HG02870 (cell line): ENCODE measurements around the gene PPP2R5D.
"Not testable (repeated sequence)": the region's sequence is repeated elsewhere in the genome, so short reads cannot be mapped to it uniquely, and the experiment has no call there.

ENCODE experiments used
- ATAC-seq: cut with Tn5 transposase; IDR thresholded peaks from one replicate; pipeline ENCODE4 v1.9.1; 2021; ENCODE audit warnings: mild to moderate bottlenecking, moderate library complexity; ENCODE audit not compliant: unreplicated experiment

Gene PPP2R5D

DNA sequence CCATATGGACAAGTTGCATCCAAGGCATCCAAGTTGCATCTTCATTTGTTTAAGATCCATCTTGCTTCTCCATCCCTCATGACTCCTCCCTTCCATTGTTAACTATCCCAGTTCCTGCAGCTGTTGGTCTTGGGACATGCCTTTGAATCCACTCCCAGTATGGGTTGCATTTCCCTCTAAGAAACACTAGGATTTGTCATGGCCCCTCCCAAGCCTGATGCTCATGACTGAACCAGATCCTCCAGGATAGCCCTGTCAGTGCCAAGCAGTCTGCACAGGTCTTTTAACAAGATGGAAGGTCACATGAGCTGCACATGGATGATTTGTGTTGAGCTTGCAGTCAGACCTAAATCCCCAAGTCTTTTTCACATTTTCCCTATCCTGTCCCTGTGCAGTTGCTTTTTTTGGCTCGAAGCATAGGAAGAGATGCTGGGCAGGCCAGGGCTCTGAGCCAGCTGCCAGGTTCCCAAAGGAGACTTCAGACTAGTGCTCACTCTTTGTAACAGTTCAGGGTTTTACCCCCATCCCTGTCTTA lies 4.2 kb downstream of the PPP2R5D start:
- ATAC-seq: no peak

DNA sequence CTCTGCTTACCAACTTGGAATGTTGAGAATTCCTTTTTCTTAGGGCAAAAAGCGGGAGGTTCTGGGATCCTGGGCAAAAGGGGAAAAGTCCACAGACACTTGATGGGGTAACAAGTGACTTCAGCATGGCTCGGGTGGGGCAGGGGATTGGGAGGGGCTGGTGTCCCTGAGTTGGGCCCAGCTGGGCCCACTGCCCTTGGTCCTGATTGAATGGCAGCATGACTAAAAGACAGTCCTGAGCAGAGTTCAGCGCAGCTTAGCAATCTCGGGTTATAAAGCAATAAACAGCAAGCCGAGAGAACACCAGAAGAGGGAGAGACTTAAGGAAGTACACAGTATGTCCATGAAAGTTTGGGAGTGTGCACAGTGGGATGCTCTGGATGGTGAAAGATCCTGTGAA lies 5.6 kb downstream of the PPP2R5D start:
- ATAC-seq: no peak

DNA sequence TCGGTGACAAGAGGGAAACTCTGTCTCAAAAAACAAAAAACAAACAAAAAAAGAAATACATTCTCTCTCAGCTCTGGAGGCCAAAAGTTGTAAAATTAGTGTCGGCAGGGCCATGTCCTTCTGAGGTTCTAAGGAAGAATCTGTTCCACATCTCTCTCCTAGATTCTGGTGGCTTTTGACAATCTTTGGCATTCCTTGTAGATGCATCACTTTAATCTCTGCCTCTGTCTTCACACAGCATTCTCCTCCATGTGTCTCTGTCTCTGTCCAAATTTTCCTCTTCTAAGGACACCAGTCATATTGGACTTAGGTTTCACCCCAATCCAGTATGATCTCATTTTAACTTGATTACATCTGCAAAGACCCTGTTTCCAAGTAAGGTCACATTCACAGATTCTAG lies 9.1 kb downstream of the PPP2R5D start:
- no peak for ATAC-seq

DNA sequence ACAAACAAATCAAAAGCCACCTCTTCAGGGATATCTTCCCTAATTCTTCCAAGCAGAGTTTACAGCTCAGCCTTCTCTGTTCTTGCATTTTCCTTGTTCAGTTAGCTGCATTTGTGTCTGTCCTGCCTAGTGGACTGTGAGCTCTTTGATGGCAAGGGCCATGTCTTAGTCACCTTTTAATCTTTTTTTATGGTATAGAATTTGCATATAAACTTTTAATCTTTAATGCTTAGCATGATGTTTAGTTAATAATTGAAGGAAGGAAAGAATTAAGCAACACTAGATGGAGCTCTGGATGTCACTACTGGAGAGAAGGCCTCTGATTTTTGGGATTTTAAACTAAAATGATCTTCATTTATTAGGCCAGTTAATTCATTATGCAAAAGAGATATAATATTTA lies 12.1 kb downstream of the PPP2R5D start:
- no peak for ATAC-seq

DNA sequence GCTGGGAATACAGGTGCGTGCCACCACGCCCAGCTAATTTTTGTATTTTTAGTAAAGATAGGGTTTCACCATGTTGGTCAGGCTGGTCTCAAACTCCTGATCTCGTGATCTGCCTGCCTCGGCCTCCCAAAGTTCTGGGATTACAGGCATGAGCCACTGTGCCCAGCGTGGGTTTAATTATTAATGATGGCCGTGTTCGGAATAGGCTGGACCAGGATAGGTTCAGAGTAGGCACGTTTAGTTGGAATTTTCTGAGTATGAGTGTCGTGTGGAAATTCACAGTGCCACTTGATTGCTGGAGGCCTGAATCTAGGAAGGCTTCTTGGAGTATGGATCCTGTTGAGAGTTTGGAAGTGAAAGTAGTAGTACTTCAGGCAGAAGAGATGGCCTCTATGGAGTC lies 13.8 kb downstream of the PPP2R5D start:
- ATAC-seq: not testable (repeated sequence)

DNA sequence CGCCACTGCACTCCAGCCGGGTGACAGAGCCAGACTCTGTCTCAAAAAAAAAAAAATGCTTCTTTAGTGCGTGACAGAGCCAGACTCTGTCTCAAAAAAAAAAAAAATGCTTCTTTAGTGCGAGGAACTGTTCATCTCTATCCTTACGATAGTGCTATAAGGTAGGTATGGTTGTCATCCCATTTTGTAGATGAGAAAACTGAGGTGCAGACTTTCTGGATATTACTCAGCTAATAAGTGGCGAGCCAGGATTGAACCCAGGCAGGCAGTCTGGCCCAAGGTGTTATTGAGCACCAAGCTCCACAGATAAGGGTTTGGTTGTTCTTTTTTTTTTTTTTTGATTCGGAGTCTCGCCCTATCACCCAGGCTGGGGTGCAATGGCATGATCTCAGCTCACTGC lies 17.5 kb downstream of the PPP2R5D start:
- no peak for ATAC-seq

DNA sequence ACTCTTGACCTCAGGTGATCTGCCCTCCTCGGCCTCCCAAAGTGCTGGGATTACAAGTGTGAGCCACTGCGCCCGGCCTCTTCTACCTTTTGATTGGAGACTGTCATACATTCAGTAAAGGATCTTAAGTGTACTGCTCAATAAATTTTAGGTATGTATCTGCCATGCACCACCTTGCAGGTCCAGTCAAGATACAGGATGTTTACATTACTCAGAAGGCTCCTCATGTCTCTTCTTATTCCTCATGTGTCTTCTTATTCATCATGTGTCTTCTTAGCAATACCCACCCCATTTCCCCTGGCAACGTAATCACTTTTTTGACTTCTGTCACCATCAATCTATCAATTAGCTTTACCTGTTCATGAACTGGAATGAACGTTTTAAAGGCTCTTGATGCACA lies 21.5 kb downstream of the PPP2R5D start:
- ATAC-seq: no peak

DNA sequence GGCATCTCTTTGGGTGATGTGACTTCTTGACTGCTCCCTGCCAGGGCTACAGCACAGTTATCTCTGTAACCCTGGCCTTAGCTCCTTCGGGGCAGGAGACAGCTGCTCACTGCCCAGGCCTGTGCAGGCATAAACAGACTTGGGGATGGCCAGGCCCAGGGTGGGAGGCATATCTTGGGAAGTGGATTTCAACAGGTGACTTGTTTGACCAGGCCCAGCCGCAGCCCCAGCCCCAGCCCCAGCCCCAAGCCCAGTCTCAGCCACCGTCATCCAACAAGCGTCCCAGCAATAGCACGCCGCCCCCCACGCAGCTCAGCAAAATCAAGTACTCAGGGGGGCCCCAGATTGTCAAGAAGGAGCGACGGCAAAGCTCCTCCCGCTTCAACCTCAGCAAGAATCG lies 21.9 kb downstream of the PPP2R5D start:
- ATAC-seq: no peak

DNA sequence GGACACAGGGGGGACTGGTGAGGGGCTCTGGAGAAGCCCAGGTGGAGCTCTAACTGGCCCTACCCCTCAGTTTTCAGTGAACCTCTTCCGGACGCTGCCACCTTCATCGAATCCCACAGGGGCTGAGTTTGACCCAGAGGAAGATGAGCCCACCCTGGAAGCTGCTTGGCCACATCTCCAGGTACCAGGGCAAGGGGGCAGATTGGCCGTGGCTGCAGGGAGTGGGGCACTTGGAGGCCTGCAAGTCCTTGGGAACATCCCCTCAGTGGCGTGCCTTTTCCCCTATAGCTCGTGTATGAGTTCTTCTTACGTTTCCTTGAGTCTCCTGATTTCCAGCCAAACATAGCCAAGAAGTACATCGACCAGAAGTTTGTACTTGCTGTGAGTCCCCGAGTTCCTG lies 22.8 kb downstream of the PPP2R5D start:
- no peak for ATAC-seq

DNA sequence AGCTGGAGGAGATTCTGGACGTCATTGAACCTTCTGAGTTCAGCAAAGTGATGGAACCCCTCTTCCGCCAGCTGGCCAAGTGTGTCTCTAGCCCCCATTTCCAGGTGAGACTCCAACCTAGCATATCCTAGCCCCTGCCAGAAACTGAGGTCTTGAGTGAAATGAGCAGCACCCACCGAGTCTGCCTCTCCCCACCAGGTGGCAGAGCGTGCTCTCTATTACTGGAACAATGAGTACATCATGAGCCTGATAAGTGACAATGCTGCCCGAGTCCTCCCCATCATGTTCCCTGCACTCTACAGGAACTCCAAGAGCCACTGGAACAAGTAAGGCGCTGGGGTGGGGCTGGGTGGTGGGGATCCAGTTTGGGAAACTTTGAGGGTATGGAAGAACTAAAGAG lies 24.8 kb downstream of the PPP2R5D start:
- ATAC-seq: no peak

DNA sequence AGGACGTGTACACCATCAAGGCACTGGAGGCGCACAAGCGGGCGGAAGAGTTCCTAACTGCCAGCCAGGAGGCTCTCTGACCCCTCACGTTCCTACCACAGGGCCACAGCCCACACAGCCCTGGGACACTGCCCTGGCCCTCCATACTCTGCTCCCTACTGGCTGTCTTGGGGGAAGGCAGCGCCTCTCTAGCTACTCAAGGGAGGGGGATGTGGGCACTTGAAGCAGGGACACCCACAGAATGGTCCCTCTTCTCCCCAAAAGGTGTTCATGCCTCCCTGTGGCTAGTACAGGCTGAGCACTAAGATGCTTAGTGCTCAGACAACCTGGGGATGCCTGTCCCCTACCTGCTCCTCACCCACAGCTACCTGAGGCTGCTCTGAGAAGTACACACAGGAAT lies 26.8 kb downstream of the PPP2R5D start:
- ATAC-seq: no peak

DNA sequence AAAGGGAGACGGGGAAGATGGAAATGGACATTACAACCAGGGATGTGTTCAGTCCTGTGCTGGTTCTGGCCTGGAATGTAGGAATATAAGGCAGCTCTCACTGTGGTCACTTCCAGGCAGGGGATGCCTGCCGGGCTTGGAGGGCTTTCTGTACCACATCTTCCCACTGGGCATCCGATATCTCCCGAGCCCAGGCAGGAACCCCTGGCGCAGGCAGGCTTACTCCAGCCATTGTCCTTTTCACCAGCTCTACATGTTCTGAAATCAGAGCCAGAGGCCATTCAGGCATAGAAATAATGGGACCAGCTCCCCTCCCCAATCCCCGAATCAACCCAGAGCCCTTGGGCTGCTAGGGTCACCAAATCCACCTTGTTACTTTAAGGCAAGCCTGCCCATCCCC lies 28.0 kb downstream of the PPP2R5D start:
- ATAC-seq: no peak

DNA sequence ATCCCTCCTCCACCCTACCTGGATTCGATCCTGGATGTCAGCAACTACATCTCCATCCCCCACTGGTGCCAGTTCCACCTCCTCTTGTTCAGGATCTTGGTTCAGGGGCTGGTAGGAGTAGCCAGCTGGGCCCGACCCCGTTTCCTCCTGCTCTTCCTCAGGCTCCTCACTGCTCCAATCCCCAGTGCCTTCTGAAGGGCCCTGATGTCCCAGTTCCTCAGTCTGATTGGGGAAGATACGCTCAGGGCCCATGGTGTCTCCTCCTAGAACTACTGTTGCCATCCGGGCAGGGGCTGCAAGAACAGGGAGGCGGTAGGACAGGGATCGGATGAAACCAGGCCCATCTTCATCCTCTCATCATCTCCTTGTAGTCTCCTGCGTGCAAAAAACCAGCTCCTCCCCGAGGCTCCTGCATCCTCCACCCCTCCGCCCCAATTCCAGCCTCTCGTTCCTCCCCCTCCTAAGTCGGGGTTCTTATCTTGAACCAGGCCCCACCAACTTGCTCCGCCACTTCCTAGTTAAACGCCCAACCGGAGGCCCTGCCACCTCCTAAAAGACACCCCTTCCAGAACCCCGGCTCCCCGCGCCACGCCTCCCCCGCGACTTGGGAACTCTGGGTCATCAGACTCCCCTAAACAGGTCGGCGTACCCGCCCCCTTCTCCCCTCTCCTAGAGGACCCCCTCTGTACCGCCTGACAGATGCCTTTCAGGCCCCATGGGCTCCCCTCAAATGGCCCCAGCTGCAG lies 28.9 kb downstream of the PPP2R5D start:
- ATAC-seq: peak; percentile 5

DNA sequence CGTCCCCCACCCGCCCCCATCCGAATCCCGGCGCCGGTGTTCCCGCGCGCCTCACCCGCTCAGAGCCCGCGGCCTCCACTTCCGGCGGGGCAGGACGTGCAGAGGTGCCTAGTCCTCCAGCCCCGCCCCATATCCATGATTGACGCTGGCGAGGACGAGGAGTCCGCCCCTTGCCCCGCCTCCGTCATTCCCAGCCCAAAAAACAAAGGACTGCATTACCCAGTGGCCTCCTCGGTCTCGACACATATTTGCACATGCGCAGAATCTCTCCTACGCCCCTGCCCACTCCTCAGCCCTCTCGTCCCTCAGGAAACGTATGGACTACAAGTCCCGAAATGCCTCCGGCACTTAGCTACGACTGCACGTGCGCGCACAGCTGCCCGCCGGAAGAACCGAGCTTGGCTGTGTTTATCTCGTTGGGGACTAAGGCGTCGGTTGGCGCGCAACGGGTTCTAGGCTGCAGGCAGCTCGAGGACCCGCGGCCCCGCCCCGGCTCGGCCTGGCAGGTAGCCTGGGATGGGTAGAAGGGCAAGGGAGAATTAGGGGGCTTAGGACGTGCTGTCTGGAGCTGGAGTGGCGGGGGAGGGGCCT lies 29.6 kb downstream of the PPP2R5D start, which contains the start of the genes KLHDC3 and MEA1:
KLHDC3 (plus strand) TSS at position 407 of the 591 bp plus-strand sequence. CDS start 2,944 bp downstream, outside the sequence.
MEA1 (minus strand) TSS at position 104 of the 591 bp plus-strand sequence. CDS start 133 bp downstream, outside the sequence.
- peak; percentile 85 for ATAC-seq

DNA sequence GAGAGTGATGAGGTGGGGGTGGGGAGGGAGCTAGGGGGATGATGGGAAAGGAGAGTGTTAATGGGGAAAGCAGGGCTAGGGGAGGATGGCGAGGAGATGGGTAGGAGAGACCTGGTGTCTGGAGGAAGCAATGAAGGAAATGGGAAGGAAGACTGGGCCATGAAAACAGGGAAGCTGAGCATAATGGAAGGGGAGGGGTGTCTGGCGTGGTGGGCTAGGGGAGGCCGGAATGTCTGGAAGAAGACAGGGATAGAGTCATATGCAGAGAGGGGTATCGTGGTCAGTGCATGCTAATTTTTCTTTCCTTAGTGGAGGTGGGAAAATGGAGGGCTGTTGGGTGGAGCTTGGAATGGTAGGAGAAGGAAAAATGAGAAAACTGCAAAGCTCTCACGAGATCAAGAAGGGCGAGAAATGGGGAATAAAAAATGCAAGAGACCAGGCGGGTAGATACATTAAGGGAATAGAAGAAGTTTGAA lies 30.1 kb downstream of the PPP2R5D start:
- no peak for ATAC-seq

DNA sequence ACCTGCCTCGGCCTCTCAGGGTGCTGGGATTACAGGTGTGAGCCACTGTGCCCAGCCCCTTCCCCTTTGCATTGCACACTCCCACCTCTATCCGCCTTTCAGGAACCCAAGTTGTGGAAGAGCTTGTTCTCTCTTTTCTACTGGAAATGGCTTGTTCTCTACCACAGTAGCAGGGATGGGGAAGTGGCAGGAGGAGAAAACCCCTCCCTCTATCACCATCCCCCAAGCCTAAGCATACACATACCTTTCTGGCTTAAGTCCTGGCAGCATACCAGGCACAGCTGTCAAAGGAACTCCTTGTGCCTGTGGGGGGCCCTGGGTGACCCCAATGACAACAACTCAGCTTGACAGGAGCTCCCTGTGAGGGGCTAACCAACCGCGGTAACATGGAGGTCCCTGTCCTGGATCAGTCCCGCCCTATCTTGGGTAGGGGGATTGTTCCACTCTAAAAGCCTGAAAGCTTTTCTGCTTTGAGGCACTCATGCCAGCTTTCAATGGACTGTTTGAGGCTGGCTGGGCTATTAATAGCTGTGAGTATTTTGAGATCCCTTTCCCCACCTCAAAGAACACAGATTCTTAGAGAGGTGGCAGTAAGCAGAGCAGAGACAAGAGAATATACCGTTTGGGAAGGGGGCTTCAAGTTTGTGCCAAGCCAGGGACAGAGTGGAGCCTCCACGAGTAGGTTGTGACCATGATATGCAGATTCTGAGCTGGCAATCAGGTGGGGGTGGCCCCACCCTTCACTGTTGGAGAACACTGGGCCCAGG lies 32.0 kb downstream of the PPP2R5D start:
- ATAC-seq: no peak

DNA sequence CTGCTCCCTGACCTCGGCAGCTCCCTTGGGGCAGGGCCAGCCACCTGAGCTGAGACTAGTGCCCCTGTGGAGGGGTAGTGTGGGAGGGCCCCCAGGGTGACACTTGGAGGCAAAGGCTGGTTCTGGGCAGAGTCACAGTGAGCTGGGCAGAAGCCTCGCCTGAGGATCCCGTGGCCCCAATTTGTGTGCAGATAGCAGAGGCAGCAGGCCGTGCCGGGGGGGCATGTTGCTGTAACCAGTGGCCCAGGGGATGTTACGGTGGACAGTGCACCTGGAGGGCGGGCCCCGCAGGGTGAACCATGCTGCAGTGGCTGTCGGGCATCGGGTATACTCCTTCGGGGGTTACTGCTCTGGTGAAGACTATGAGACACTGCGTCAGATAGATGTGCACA lies 32.6 kb downstream of the PPP2R5D start:
- ATAC-seq: no peak

DNA sequence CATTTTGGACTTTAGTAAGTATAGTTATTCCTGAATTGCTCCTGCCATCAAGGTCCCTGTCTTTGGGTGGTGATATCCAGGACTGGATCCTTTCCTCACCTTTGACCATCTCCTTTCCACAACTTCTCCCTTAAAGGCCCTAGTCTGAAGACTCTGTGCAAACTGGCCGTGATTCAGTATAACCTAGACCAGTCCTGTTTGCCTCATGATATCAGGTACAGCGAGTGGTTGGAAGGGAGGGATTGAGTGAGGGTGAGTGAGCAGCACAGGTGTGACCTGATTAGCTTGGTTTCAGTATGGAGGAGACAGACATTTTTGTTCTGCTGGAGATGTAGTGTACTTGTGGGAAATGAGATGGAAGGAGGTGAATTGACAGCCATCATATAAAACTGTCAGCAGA lies 34.8 kb downstream of the PPP2R5D start:
- ATAC-seq: no peak

DNA sequence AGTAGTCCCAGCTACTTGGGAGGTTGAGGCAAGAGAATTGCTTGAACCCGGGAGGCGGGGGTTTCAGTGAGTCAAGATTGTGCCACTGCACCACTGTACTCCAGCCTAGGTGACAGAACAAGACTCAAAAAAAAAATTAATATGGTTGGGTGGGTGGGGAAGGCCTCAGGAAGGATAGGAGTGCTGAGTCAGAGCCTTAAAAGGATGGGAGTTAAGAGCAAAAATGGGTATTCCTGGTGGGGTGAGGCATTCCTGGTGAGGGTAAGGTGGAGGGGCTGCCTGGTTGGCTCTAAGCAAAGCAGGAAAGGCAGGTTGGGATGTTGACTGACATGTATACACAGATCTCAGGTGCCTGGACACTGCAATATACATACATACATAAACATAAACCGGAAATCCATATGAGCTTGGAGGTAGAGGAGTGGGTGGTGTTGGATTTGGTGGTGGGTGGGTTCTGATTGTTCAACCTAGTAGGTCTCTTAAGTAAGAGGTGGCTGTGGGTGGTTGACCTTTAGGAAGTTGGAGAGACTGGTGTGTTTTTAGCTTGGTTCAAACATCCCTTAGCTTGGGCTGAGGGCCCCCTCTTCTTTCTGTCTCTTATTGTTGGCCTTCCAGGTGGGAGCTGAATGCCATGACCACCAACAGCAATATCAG lies 35.8 kb downstream of the PPP2R5D start:
- ATAC-seq: no peak

DNA sequence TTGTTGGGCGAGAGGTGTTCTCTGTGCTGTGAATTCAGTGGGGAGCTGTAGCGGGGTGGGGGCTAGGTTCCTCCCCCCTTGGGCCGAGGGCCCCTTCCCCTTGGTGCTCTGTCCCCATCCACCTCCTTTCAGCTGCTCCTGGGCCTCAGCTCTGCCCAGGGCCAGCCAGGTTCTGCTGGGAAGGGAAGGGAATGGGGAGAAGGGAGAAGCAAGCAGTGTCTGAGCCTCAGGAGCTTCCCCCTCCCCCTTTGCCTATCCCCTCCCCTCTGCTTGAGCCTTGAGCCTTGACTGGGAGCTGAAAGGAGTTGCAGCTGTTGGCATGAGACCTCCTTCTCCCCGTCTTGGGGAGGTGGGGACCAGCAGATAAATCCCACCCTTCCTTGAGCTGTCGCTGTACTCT lies 36.5 kb downstream of the PPP2R5D start:
- ATAC-seq: no peak
